ENCODE results near the gene DHRS9. TPM values are rescaled to one million over a fixed set of nuclear protein-coding genes. Genes with fewer than 3 reads are reported as not detected.

DHRS9 gene
- total RNA-seq, result under 1 TPM in 3 of 4 donors, not detected in 1; 0.15 to 0.58 (median 0.31) TPM

DNA sequence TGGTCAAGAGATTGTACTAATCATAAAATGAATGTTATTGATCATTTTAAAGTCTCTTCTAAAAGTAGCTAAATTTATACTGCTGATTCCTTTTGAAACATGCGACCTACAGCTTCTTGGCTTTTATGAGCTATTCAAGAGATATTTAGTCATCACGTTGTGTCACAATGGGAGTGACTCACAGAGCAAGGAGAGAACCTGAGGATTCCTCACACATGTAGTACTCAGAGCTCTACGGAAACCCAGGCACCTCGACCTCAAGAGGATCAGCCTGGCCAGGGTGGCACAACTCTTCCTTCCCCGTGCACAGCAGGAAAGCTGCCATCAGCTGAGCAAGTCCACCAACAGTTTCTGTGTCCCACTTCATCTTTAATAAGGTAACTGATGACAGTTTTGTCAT lies at the start of gene DHRS9:
Gene DHRS9, plus strand, starts transcription at position 223 of the 400 bp plus-strand sequence. CDS start 12,019 bp downstream, outside the sequence.
- 58 to 74% methylated on average over 3 to 5 of the region's 5 CpGs for WGBS, 2 donors (ENCODE audit: low coverage in 1 of 2)
- H3K9me3 ChIP-seq, result no peaks in the 10 kb centered on the region
- H3K4me1 ChIP-seq, result no peaks in the 10 kb centered on the region
- no peaks in the 10 kb centered on the region for H3K36me3 ChIP-seq
- ATAC-seq, result no peak
- no peak within 1 kb of the TSS for H3K4me3 ChIP-seq
- H3K27ac ChIP-seq, result no peak within 1 kb of the TSS
- TF ChIP-seq POLR2A (IDR thresholded peaks at IDR 0.05) (no peak), EP300 (IDR thresholded peaks at IDR 0.05) (no peak), POLR2AphosphoS5 (IDR thresholded peaks at IDR 0.05) (no peak), CTCF (IDR thresholded peaks at IDR 0.05) (no peak)
- no peaks in the 10 kb centered on the region for H3K27me3 ChIP-seq

DNA sequence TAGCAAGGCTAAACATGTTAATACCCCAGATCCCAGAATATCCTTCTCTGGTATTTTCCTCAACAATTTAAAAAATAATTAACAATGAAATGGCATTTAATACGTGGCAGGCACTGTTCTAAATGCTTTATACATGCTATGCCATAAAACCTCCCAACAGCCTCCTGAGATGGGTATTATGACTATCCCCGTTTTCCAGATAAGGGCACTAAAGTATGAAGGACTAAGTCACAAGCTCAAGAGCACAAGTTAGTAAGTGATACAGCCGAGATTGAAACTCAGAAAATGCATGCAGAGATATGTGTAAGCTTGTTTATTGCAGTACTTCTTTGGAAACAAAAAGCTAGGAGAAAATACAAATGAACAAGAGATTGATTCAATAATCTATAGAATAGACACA lies 46.2 kb upstream of the DHRS9 start:
- Histone ChIP-seq H3K4me3 (no peak overlapping the region), H3K27ac (no peak overlapping the region), H3K9me3 (no peaks in the 10 kb centered on the region), H3K4me1 (no peaks in the 10 kb centered on the region), H3K36me3 (no peaks in the 10 kb centered on the region), H3K27me3 (no peaks in the 10 kb centered on the region)
- ATAC-seq, result no peak
- WGBS, 2 donors (ENCODE audit: low coverage in 1 of 2), result 20 to 50% methylated on average over 3 of the region's 3 CpGs
- TF ChIP-seq CTCF (IDR thresholded peaks at IDR 0.05) (no peak), EP300 (IDR thresholded peaks at IDR 0.05) (no peak), POLR2A (IDR thresholded peaks at IDR 0.05) (no peak), POLR2AphosphoS5 (IDR thresholded peaks at IDR 0.05) (no peak)

DNA sequence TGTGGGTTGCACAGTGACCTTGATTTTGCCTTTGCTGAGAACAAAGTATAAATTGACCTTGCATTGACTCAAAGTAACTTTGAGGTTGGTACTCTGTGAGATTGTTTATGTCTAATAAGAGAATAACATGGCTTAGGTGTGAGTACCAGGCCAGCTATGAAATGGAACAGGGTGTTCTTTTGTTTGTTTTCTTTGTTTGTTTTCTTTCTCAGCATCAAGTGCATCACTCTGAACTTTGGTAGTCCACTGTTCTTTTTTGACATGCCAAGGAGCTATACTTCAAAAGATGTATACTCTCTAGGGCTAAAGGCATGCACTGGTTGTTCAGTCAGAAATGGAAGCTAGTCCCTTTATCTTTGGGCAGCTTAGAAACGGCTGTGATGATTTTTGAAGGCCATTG lies 43.3 kb upstream of the DHRS9 start:
- H3K4me3 ChIP-seq, result no peak overlapping the region
- H3K36me3 ChIP-seq, result no peaks in the 10 kb centered on the region
- no peaks in the 10 kb centered on the region for H3K4me1 ChIP-seq
- ATAC-seq, result no peak
- TF ChIP-seq EP300 (IDR thresholded peaks at IDR 0.05) (no peak), POLR2A (IDR thresholded peaks at IDR 0.05) (no peak), CTCF (IDR thresholded peaks at IDR 0.05) (no peak), POLR2AphosphoS5 (IDR thresholded peaks at IDR 0.05) (no peak)
- H3K27ac ChIP-seq, result no peak overlapping the region
- no peaks in the 10 kb centered on the region for H3K9me3 ChIP-seq
- 14 to 29% methylated on average over 1 of the region's 1 CpG for WGBS, 2 donors (ENCODE audit: low coverage in 1 of 2)
- H3K27me3 ChIP-seq, result no peaks in the 10 kb centered on the region

GRCh38 chr2:169027234-169027633 lies 42.1 kb upstream of the DHRS9 start:
- WGBS, 2 donors (ENCODE audit: low coverage in 1 of 2), result 64 to 90% methylated on average over 2 to 3 of the region's 3 CpGs
- H3K27ac ChIP-seq, result no peak overlapping the region
- TF ChIP-seq CTCF (IDR thresholded peaks at IDR 0.05), result no peak
- TF ChIP-seq POLR2AphosphoS5 (IDR thresholded peaks at IDR 0.05), result no peak
- no peaks in the 10 kb centered on the region for H3K9me3 ChIP-seq
- no peaks in the 10 kb centered on the region for H3K4me1 ChIP-seq
- no peaks in the 10 kb centered on the region for H3K36me3 ChIP-seq
- H3K27me3 ChIP-seq, result no peaks in the 10 kb centered on the region
- ATAC-seq, result no peak
- H3K4me3 ChIP-seq, result no peak overlapping the region

DNA sequence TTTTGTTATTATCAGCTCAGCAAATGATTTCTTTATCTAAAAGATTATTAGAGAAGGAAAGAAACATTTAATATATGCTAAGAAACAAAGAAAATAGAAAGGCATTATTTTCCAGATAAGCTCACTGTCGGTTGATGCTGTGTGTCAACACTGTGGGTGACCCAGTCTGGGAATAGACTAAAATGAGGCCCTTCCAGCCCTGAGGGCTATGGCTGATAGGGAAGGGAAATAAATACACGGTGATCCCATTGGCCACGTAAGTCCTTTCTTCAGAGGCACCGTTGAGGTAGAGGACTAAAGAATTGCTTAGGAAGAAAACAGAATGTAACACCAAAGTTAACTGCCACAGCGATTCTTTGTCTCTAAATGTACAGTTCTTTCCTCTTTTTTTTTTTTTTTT lies 40.0 kb upstream of the DHRS9 start:
- ATAC-seq, result no peak
- Histone ChIP-seq H3K4me1 (no peaks in the 10 kb centered on the region), H3K36me3 (no peaks in the 10 kb centered on the region), H3K9me3 (peaks cover 0 to 3% (median 0%) of the 10 kb centered on the region in 3 donors), H3K4me3 (no peak overlapping the region), H3K27ac (no peak overlapping the region), H3K27me3 (no peaks in the 10 kb centered on the region)
- no peak for TF ChIP-seq POLR2AphosphoS5 (IDR thresholded peaks at IDR 0.05)
- TF ChIP-seq POLR2A (IDR thresholded peaks at IDR 0.05), result no peak
- no peak for TF ChIP-seq CTCF (IDR thresholded peaks at IDR 0.05)
- TF ChIP-seq EP300 (IDR thresholded peaks at IDR 0.05), result no peak
- WGBS, 2 donors (ENCODE audit: low coverage in 1 of 2), result 51 to 83% methylated on average over 4 to 5 of the region's 5 CpGs
